Epidermal melanocyte (primary cell): ENCODE measurements around the gene GRID2.
"Not testable (repeated sequence)": the region's sequence is repeated elsewhere in the genome, so short reads cannot be mapped to it uniquely, and the experiment has no call there.

ENCODE experiments used
- DNase-seq: peaks from one replicate; pipeline ENCODE4 v3.0.0; 2011; ENCODE audit warnings: low spot score; ENCODE audit not compliant: insufficient read length

Gene GRID2

GRCh38 chr4:92305148-92305877 lies 1.5 kb downstream of the GRID2 start:
- no peak for DNase-seq

GRCh38 chr4:92305878-92306520 lies 2.2 kb downstream of the GRID2 start:
- DNase-seq = no peak

GRCh38 chr4:92307181-92307580 lies 3.4 kb downstream of the GRID2 start:
- no peak for DNase-seq

- no peak for DNase-seq
Measured at GRCh38 chr4:92307866-92308265, 4.1 kb downstream of the GRID2 start.

GRCh38 chr4:92317047-92317446 lies 13.3 kb downstream of the GRID2 start:
- DNase-seq = no peak

GRCh38 chr4:92328095-92328494 lies 24.3 kb downstream of the GRID2 start:
- no peak for DNase-seq

GRCh38 chr4:92333016-92333415 lies 29.2 kb downstream of the GRID2 start:
- DNase-seq = no peak

- no peak for DNase-seq
Measured at GRCh38 chr4:92334716-92335350, 31.1 kb downstream of the GRID2 start.

- no peak for DNase-seq
Measured at GRCh38 chr4:92339676-92340075, 35.9 kb downstream of the GRID2 start.

- no peak for DNase-seq
Measured at GRCh38 chr4:92344216-92344615, 40.5 kb downstream of the GRID2 start.

- DNase-seq = no peak
Measured at GRCh38 chr4:92346289-92346688, 42.5 kb downstream of the GRID2 start.

- DNase-seq = no peak
Measured at GRCh38 chr4:92357966-92358365, 54.2 kb downstream of the GRID2 start.

GRCh38 chr4:92359491-92359890 lies 55.7 kb downstream of the GRID2 start:
- DNase-seq = no peak

GRCh38 chr4:92362028-92362427 lies 58.3 kb downstream of the GRID2 start:
- no peak for DNase-seq

GRCh38 chr4:92368653-92369052 lies 64.9 kb downstream of the GRID2 start:
- no peak for DNase-seq

GRCh38 chr4:92381616-92382015 lies 77.8 kb downstream of the GRID2 start:
- DNase-seq = no peak

- no peak for DNase-seq
Measured at GRCh38 chr4:92382128-92382527, 78.4 kb downstream of the GRID2 start.

GRCh38 chr4:92387459-92388069 lies 83.8 kb downstream of the GRID2 start:
- no peak for DNase-seq

- DNase-seq = no peak
Measured at GRCh38 chr4:92399032-92399431, 95.3 kb downstream of the GRID2 start.

GRCh38 chr4:92403525-92403924 lies 99.8 kb downstream of the GRID2 start:
- not testable (repeated sequence) for DNase-seq

- no peak for DNase-seq
Measured at GRCh38 chr4:92406488-92406887, 102.7 kb downstream of the GRID2 start.

- no peak for DNase-seq
Measured at GRCh38 chr4:92421920-92422319, 118.2 kb downstream of the GRID2 start.
